Vagina (tissue), 2 donors: Measurements from ENCODE around the gene SSX2IP. TPM values are rescaled to one million over a fixed set of nuclear protein-coding genes. Genes with fewer than 3 reads are reported as not detected.
A peak's percentile ranks its signal among the peaks of the same experiment; 100 is the strongest.

Experiments used
- DNase-seq, 2 donors: peaks; one replicate each; pipeline ENCODE4 v3.0.0-alpha.2; 2017; ENCODE audit errors: extremely low spot score in 2 of 2
- H3K27ac ChIP-seq: fragments of 200-600 bp; sonication (generic); one replicate; pipeline ENCODE4 v1.5.1; 2019
- H3K27me3 ChIP-seq: fragments of 200-600 bp; sonication (generic); one replicate; pipeline ENCODE4 v1.5.1; 2019
- H3K36me3 ChIP-seq, 2 donors: fragments of 200-600 bp; sonication (generic); one replicate each; pipeline ENCODE4 v1.5.1; 2017 to 2019
- H3K4me1 ChIP-seq: fragments of 200-600 bp; sonication (generic); one replicate; pipeline ENCODE4 v1.5.1; 2019
- H3K4me3 ChIP-seq, 2 donors: fragments of 200-600 bp; sonication (generic); 1 replicate in 1 of 2; 2 replicates in 1 of 2; pipeline ENCODE4 v1.5.1; 2016 to 2019
- H3K9me3 ChIP-seq: fragments of 200-600 bp; sonication (generic); one replicate; pipeline ENCODE4 v1.5.1; 2019
- POLR2A ChIP-seq, 2 donors: fragments of 450-650 bp; IDR thresholded peaks; one replicate each; pipeline ENCODE4 v1.6.1; 2017; ENCODE audit warnings: antibody characterized with exemption in 2 of 2, mild to moderate bottlenecking in 2 of 2, moderate library complexity in 2 of 2
- POLR2AphosphoS5 ChIP-seq, 2 donors: sonication (generic); formaldehyde crosslinking; IDR thresholded peaks; one replicate each; pipeline ENCODE4 v1.9.0; 2017; ENCODE audit warnings: antibody characterized with exemption in 2 of 2, mild to moderate bottlenecking in 2 of 2, low read depth in 1 of 2; ENCODE audit not compliant: insufficient read depth in 1 of 2
- intact Hi-C: fragments of 100-400 bp; cut with DNase I; formaldehyde crosslinking; loops from one replicate; pipeline ENCODE4 v1.15.1; 2023
- total RNA-seq: library from RNA; depleted of rRNA; stranded (reverse); fragments of >200 nt; gene quantifications from one replicate; pipeline ENCODE4 v1.2.3, GENCODE V29; 2016
- TF ChIP-seq, protein P1 (sequence below), 3 experiments: fragments of 450-650 bp in 2 of 3; fragments of 200-600 bp in 1 of 3; sonication (generic) in 1 of 3; IDR thresholded peaks; one replicate each; pipeline ENCODE4 v1.5.1; 2017 to 2019; ENCODE audit warnings: antibody characterized with exemption in 3 of 3, mild to moderate bottlenecking in 2 of 3, moderate library complexity in 2 of 3

The SSX2IP gene
- total RNA-seq, 1 donor from 2014 or later = 8.3 TPM

GRCh38 chr1:84605157-84605556 lies 85.1 kb downstream of the SSX2IP start:
- Histone ChIP-seq H3K4me3 (no peak overlapping the region), H3K36me3 (no peaks in the 10 kb centered on the region), H3K27me3 (no peaks in the 10 kb centered on the region), H3K27ac (no peak overlapping the region), H3K9me3 (no peaks in the 10 kb centered on the region), H3K4me1 (no peaks in the 10 kb centered on the region)
- intact Hi-C loops = no loop called here
- DNase-seq = no peak
- no peak for TF ChIP-seq POLR2A (IDR thresholded peaks at IDR 0.05)
- TF ChIP-seq POLR2AphosphoS5 (IDR thresholded peaks at IDR 0.05; ENCODE audit: insufficient read depth in 1 of 2, low read depth in 1 of 2) = no peak
- TF ChIP-seq, protein P1, sequence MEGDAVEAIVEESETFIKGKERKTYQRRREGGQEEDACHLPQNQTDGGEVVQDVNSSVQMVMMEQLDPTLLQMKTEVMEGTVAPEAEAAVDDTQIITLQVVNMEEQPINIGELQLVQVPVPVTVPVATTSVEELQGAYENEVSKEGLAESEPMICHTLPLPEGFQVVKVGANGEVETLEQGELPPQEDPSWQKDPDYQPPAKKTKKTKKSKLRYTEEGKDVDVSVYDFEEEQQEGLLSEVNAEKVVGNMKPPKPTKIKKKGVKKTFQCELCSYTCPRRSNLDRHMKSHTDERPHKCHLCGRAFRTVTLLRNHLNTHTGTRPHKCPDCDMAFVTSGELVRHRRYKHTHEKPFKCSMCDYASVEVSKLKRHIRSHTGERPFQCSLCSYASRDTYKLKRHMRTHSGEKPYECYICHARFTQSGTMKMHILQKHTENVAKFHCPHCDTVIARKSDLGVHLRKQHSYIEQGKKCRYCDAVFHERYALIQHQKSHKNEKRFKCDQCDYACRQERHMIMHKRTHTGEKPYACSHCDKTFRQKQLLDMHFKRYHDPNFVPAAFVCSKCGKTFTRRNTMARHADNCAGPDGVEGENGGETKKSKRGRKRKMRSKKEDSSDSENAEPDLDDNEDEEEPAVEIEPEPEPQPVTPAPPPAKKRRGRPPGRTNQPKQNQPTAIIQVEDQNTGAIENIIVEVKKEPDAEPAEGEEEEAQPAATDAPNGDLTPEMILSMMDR (IDR thresholded peaks at IDR 0.05) = no peak

DNA sequence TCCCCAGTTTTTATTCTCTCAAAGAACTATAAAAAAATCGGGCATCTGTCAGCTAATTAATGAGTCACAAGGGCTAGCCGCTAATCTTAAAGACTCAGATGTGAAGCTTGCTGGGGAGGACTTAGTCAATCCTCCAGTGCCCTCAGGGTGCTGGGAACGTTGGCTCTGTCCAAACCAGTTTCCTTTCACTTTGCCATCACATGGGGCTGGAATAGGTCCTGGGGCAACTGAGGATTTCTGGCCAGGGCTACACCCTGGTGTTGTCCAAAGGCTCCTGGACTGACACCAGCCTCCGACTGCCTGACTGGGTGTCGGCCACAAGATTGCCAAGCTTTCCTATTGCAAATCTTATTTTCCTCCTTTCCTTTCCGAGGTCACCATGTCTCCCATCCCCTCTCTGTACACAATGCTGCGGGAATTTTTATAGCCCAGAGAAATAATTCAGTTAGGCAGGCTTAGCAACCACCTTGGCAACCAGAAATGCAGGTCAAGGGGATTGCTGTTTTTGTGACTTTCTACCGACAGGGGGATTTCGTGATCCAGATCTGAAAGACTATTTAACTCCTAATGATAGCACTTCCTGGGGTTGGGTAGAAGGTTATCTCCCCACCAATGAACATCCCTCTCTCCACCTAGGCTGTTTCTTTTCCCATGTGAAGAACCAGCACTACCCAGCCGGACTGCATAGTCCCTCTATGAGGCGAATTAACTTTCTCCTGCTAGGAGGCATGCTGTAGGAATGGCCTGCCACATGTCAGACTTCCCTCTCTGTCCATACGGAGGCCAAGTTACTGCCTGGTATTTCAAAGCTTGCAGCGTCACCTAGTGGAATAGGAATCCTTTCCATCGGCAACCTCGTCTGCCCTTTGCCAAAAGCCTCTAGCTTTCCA lies 86.1 kb downstream of the SSX2IP start:
- TF ChIP-seq, protein P1 (IDR thresholded peaks at IDR 0.05) = peak; percentile 50 to 65 (median 57)
- TF ChIP-seq POLR2A (IDR thresholded peaks at IDR 0.05) = no peak
- TF ChIP-seq POLR2AphosphoS5 (IDR thresholded peaks at IDR 0.05; ENCODE audit: insufficient read depth in 1 of 2, low read depth in 1 of 2) = peak; percentile 44 to 59
- Histone ChIP-seq H3K9me3 (no peaks in the 10 kb centered on the region), H3K27ac (peak overlapping the region; percentile 71), H3K4me1 (peaks cover 2% of the 10 kb centered on the region), H3K36me3 (no peaks in the 10 kb centered on the region), H3K27me3 (no peaks in the 10 kb centered on the region), H3K4me3 (peak overlapping the region; percentile 20 to 29)
- intact Hi-C loops = no loop called here
- no peak for DNase-seq

DNA sequence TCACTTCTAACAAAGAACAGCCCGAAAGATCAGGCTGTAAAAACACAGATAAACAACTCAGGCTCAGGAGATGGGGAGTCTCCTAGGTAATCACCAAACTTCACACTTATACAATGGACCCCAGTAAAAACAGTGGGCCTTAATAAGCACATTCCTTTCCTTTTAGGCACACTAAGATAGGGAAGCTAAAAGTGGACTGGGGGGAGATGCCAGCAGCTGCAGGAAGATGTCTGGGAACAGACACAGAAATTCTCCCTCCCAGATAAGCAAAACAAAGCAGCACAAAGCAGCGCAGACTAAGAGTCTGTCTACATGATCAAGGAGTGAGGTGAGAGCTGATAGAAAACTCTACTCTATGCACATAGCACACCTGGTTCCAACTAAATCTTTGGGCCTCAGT lies 87.0 kb downstream of the SSX2IP start:
- Histone ChIP-seq H3K4me3 (peak overlapping the region; percentile 20 to 29), H3K9me3 (no peaks in the 10 kb centered on the region), H3K4me1 (peaks cover 9% of the 10 kb centered on the region), H3K36me3 (no peaks in the 10 kb centered on the region), H3K27ac (peak overlapping the region; percentile 71), H3K27me3 (no peaks in the 10 kb centered on the region)
- no peak for DNase-seq
- no peak for TF ChIP-seq POLR2A (IDR thresholded peaks at IDR 0.05)
- TF ChIP-seq POLR2AphosphoS5 (IDR thresholded peaks at IDR 0.05; ENCODE audit: insufficient read depth in 1 of 2, low read depth in 1 of 2) = no peak
- intact Hi-C loops = no loop called here

DNA sequence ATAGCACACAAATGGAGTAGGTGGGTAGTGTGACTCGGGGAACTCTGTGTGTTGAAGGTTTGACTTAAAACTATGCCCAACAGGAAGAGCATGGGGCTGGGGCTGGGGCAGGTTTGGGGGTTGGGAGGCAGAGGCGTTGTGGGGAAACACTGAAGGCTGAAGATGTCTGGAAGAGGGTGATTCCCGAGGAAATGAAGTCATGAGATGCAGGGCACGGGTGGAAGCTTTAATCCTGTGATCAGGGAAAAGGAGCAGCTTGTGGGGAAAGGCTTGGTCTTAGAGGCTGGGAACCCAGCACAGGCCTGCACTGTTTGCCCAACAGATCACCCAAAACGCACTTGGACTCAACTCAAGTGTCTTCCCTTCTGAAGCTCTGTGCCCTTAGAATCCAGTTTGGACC lies 89.5 kb downstream of the SSX2IP start:
- no peaks in the 10 kb centered on the region for H3K36me3 ChIP-seq
- DNase-seq = no peak
- H3K27me3 ChIP-seq = no peaks in the 10 kb centered on the region
- TF ChIP-seq POLR2AphosphoS5 (IDR thresholded peaks at IDR 0.05; ENCODE audit: insufficient read depth in 1 of 2, low read depth in 1 of 2) (no peak), POLR2A (IDR thresholded peaks at IDR 0.05) (no peak)
- TF ChIP-seq, protein P1 (IDR thresholded peaks at IDR 0.05) = no peak
- no peak overlapping the region for H3K27ac ChIP-seq
- no peaks in the 10 kb centered on the region for H3K9me3 ChIP-seq
- intact Hi-C loops = no loop called here
- H3K4me3 ChIP-seq = no peak overlapping the region
- H3K4me1 ChIP-seq = peaks cover 9% of the 10 kb centered on the region

- Histone ChIP-seq H3K9me3 (no peaks in the 10 kb centered on the region), H3K27me3 (no peaks in the 10 kb centered on the region), H3K4me3 (no peak overlapping the region), H3K27ac (no peak overlapping the region), H3K4me1 (peaks cover 9% of the 10 kb centered on the region), H3K36me3 (no peaks in the 10 kb centered on the region)
- no peak for DNase-seq
- no peak for TF ChIP-seq POLR2A (IDR thresholded peaks at IDR 0.05)
- TF ChIP-seq, protein P1 (IDR thresholded peaks at IDR 0.05) = no peak
- no peak for TF ChIP-seq POLR2AphosphoS5 (IDR thresholded peaks at IDR 0.05; ENCODE audit: insufficient read depth in 1 of 2, low read depth in 1 of 2)
- intact Hi-C loops = no loop called here
Measured at GRCh38 chr1:84598846-84599741, 91.2 kb downstream of the SSX2IP start.
